GM18520 (cell line): ENCODE results near the gene ALKBH4.
A peak's percentile ranks its signal among the peaks of the same experiment; 100 is the strongest.
"Not testable (repeated sequence)": the region's sequence is repeated elsewhere in the genome, so short reads cannot be mapped to it uniquely, and the experiment has no call there.

Experiments used
- ATAC-seq: cut with Tn5 transposase; IDR thresholded peaks from one replicate; pipeline ENCODE4 v1.9.1; 2021; ENCODE audit not compliant: unreplicated experiment

Gene ALKBH4

GRCh38 chr7:102478314-102479208, 13.9 kb upstream of the ALKBH4 start, which contains the start of gene POLR2J:
Gene POLR2J (minus strand): TSS chr7:102478922. CDS start chr7:102478860, 62 bp downstream.
- peak; percentile 66 for ATAC-seq

- not testable (repeated sequence) for ATAC-seq
Measured at GRCh38 chr7:102474736-102475435, 10.2 kb upstream of the ALKBH4 start.

DNA sequence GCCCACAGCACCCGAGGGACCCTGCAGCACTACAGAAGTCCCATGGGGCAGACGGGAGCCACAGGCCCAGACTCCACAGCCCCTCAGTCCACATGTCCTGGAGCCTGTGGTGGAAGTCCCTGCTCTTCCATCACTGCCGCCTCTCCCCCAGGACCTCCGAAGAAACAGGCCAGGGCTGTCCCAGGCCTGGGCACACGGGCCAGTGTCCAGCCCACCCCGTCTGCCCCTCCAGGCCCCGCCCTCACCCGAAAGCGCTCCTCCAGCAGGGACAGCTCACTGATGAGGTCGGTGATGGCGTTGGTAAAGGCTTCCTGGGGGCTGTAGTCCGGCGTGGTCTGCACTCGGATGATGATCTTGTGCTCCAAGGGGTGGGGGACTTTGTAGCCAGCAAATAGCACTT, 9.5 kb upstream of the ALKBH4 start:
- not testable (repeated sequence) for ATAC-seq

GRCh38 chr7:102473271-102473991, 8.8 kb upstream of the ALKBH4 start:
- ATAC-seq = no peak

- ATAC-seq = no peak
Measured at GRCh38 chr7:102472126-102473041, 7.7 kb upstream of the ALKBH4 start.

GRCh38 chr7:102471791-102472125, 7.1 kb upstream of the ALKBH4 start:
- no peak for ATAC-seq

DNA sequence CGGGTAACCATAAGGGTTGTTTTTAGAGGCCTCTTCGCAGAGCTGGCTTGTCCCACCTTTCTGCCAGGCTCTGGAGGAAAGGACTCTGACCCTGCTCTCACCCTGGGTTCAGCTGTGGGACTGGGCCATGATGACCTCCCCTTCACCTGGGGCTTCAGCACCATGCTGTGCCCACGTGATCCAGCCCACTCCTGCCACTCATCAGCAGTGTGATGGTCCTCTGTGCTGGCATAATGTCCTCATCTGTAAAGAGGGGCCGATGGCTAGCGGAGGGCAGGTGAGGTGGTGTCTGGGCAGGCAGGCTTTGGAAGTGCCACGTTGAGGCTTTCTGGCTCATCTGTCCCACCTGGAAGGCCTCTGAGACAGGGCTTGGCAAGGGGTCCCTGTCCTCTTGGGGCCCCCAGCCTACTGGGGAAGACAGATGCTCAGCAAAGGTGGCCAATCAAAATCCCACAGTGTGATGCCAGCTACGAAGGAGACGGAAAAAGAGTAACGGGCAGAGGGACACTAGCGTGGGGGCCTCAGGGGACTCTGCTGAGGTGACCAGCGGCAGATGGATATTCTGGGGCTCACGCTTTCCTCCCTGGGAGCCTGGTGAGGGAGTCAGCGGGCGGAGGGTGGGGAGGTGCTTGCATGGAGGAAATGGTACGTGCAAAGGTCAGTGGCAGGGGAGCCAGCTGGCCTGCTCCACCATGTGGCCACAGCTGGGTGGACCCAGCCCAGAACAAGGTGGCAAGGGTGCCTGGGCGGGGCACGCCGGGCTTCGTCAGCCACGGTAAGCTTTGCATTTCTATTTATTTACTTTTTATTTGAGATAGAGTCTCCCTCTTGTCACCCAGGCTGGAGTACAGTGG, 5.5 kb upstream of the ALKBH4 start:
- ATAC-seq = no peak

DNA sequence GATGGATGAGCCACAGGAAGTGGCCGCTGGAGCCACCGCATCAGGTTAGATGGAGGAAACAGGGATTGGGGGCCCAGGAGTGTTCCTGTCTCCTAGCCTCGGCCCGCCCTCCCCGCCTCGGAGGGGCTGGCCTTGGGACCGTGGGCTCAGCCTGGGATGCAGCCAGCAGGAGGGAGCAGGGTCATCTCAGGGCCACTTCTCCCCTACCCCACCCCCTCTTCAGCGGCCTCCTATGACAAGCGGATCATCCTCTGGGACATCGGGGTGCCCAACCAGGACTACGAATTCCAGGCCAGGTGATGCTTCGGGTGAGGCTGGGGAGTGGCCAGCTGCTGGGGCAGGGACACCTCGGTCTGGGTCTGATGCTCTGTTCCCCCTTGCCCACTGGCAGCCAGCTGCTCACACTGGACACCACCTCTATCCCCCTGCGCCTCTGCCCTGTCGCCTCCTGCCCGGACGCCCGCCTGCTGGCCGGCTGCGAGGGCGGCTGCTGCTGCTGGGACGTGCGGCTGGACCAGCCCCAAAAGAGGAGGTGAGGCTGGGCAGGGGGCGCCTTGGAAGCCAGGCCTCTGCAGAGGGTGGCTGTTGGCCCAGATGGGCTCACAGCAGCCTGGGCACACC, 4.8 kb upstream of the ALKBH4 start:
- no peak for ATAC-seq

DNA sequence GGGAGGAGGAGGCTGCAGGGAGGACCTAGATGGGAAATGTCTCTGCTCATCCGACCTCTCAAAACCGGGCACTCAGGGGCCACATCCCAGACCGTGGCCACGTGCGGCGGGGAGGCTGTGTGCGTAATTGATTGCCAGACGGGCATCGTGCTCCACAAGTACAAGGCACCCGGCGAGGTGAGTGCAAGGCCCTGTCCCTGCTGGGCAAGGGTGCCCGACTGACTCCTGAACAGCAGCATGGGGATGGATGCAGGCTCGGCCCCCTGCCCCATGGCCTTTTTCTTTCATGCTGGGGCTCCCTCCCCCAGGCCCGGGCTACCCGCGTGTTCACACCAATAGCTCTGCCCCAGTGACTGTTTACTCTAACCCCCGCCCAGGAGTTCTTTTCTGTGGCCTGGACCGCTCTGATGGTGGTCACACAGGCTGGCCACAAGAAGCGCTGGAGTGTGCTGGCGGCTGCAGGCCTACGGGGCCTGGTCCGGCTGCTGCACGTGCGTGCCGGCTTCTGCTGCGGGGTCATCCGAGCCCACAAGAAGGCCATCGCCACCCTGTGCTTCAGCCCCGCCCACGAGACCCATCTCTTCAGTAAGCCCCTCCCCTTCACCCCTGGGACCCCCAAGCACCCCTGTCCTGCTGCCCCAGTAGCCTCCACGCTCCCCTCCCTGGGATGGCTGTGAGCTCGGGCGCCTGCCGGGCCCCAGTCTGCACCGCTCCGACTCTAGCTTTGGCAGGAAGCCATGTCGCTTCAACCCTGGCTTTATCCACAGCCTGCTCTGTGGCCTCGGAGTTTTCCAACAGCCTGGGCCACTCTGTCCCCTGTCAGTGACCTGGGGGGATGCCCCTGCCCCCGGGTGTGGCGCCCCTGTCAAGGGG, 4.1 kb upstream of the ALKBH4 start:
- ATAC-seq = no peak

GRCh38 chr7:102467581-102468477, 3.2 kb upstream of the ALKBH4 start:
- ATAC-seq = no peak

- ATAC-seq = no peak
Measured at GRCh38 chr7:102466097-102466496, 1.4 kb upstream of the ALKBH4 start.

GRCh38 chr7:102463841-102464576, 654 bp downstream of the ALKBH4 start:
- no peak for ATAC-seq

DNA sequence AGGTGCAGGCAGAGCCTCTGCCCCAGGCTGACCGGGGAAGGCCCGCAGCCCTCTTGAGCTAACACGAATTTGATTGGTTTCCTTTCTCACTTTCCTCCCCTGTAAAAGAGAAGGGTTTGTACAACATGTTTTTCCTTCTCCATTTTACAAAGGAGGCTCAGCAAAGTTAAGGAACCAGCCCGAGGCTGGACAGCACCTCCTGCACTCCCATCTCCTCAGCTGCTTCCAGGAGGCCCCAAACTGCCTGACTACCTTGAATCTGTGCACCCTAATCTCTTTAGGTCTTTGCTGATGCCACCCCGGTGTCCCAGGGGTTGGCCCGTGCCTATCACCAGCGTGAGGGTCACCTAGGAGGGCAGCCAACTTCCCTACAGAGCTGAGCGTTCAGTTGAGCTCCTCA, 4.2 kb downstream of the ALKBH4 start:
- no peak for ATAC-seq

GRCh38 chr7:102459221-102459844, 5.3 kb downstream of the ALKBH4 start:
- no peak for ATAC-seq

- ATAC-seq = no peak
Measured at GRCh38 chr7:102457352-102457924, 7.2 kb downstream of the ALKBH4 start.

GRCh38 chr7:102456327-102456726, 8.3 kb downstream of the ALKBH4 start:
- ATAC-seq = no peak
